Ovary (tissue), 9 donors: ENCODE measurements around the gene BBS1. TPM values are rescaled to one million over a fixed set of nuclear protein-coding genes. Genes with fewer than 3 reads are reported as not detected.

Experiments
- DNase-seq, 5 donors: peaks; one replicate each; pipeline ENCODE4 v3.0.0-alpha.2; 2019 to 2020
- H3K27ac ChIP-seq, 2 donors: fragments of 200-600 bp; one replicate each; pipeline versions ENCODE4 v1.5.1 to v1.8.0; 2019 to 2022
- H3K27me3 ChIP-seq: fragments of 200-600 bp; one replicate; pipeline ENCODE4 v1.8.0; 2022
- H3K36me3 ChIP-seq: fragments of 200-600 bp; sonication (generic); one replicate; pipeline ENCODE4 v1.5.1; 2019
- H3K4me1 ChIP-seq: one replicate; pipeline ENCODE4 v1.8.1; 2013; ENCODE audit warnings: mild to moderate bottlenecking, moderate library complexity; ENCODE audit not compliant: insufficient read depth
- H3K4me3 ChIP-seq: fragments of 200-600 bp; sonication (generic); one replicate; pipeline ENCODE4 v1.5.1; 2017
- H3K9me3 ChIP-seq, 2 donors: fragments of 200-600 bp in 1 of 2; sonication (generic) in 1 of 2; one replicate each; pipeline versions ENCODE4 v1.5.1 to v1.8.1; 2013 to 2019; ENCODE audit warnings: mild to moderate bottlenecking in 1 of 2, moderate library complexity in 1 of 2
- EP300 ChIP-seq: sonication (generic); formaldehyde crosslinking; IDR thresholded peaks from one replicate; pipeline ENCODE4 v1.6.1; 2017; ENCODE audit warnings: antibody characterized with exemption
- POLR2A ChIP-seq: fragments of 450-650 bp; IDR thresholded peaks from one replicate; pipeline ENCODE4 v1.6.1; 2017; ENCODE audit warnings: antibody characterized with exemption, mild to moderate bottlenecking, moderate library complexity
- WGBS, 3 donors: extraction: QIAGEN DNeasy Blood & Tissue Kit in 1 of 3; methylation state at CpG; one replicate each; pipeline versions ENCODE4 v1.1.5 to v1.1.7; 2013 to 2017; 5-methylcytosine and 5-hydroxymethylcytosine counted together
- intact Hi-C, 4 donors: fragments of 100-400 bp; cut with DNase I; formaldehyde crosslinking; loops; one replicate each; pipeline versions ENCODE4 v1.11.0 to v1.15.1; 2022 to 2023
- polyA plus RNA-seq, 2 donors: library from polyadenylated mRNA; stranded (reverse); fragments of 200-250 nt in 1 of 2; fragments of 350-450 nt in 1 of 2; fragmentation: Illumina TruSeq in 1 of 2; extraction: RNeasy Lipid Tissue Mini Kit (QIAGEN cat#74804) in 1 of 2; gene quantifications; one replicate each; pipeline ENCODE4 v1.2.3, GENCODE V29; 2013 to 2014
- total RNA-seq, 7 donors: library from RNA; depleted of rRNA in 2 of 7; stranded (reverse); fragments of >200 nt in 2 of 7; fragmentation: NEBNext Ultra II Directional in 3 of 7; extraction: Animal tissue kit (Norgen Biotek cat#: 25700) in 3 of 7; gene quantifications; one replicate each; pipeline versions ENCODE4 v1.1.0 to v1.2.4, GENCODE V29; 2016 to 2023
- TF ChIP-seq, protein P1 (sequence below), 3 donors: fragments of 450-650 bp in 2 of 3; fragments of 200-600 bp in 1 of 3; IDR thresholded peaks; one replicate each; pipeline versions ENCODE4 v1.5.1 to v1.8.0; 2016 to 2022; ENCODE audit warnings: antibody characterized with exemption in 3 of 3, mild to moderate bottlenecking in 1 of 3
- donor health status: DM: no; HTN: no; CAD: no; lungs with moderate emphysema.
- donor health status: DM: no; HTN: no; CAD: no.
- donor health status: Bipolar disorder and iron deficiency.
- donor health status: DM: yes; HTN: yes; CAD: no.
- donor health status: DM: no; HTN: no; CAD: no.
- donor health status: DM: yes; HTN: yes; CAD: no.

Gene BBS1
- total and polyA plus RNA-seq, 9 donors, result 33.8 to 78.3 (median 67.2) TPM

- H3K27me3 ChIP-seq, result no peaks in the 10 kb centered on the region
- intact Hi-C loops, result no loop called here
- WGBS, 3 donors, result 0 to 88% (median 86%) methylated on average over 1 of the region's 1 CpG
- H3K4me1 ChIP-seq, result no peaks in the 10 kb centered on the region
- no peak for DNase-seq
- H3K9me3 ChIP-seq, result no peaks in the 10 kb centered on the region
- TF ChIP-seq POLR2A, result no peak
- no peak for TF ChIP-seq EP300
- TF ChIP-seq, protein P1, sequence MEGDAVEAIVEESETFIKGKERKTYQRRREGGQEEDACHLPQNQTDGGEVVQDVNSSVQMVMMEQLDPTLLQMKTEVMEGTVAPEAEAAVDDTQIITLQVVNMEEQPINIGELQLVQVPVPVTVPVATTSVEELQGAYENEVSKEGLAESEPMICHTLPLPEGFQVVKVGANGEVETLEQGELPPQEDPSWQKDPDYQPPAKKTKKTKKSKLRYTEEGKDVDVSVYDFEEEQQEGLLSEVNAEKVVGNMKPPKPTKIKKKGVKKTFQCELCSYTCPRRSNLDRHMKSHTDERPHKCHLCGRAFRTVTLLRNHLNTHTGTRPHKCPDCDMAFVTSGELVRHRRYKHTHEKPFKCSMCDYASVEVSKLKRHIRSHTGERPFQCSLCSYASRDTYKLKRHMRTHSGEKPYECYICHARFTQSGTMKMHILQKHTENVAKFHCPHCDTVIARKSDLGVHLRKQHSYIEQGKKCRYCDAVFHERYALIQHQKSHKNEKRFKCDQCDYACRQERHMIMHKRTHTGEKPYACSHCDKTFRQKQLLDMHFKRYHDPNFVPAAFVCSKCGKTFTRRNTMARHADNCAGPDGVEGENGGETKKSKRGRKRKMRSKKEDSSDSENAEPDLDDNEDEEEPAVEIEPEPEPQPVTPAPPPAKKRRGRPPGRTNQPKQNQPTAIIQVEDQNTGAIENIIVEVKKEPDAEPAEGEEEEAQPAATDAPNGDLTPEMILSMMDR (IDR thresholded peaks at IDR 0.05), result no peak
- no peak overlapping the region for H3K4me3 ChIP-seq
- no peak overlapping the region for H3K27ac ChIP-seq
- no peaks in the 10 kb centered on the region for H3K36me3 ChIP-seq
Observed at GRCh38 chr11:66505276-66505816, 5.1 kb upstream of the BBS1 start.

GRCh38 chr11:66509131-66509561, 1.3 kb upstream of the BBS1 start:
- Histone ChIP-seq H3K9me3 (no peaks in the 10 kb centered on the region), H3K4me3 (no peak overlapping the region), H3K36me3 (no peaks in the 10 kb centered on the region), H3K27me3 (no peaks in the 10 kb centered on the region), H3K4me1 (peaks cover 2% of the 10 kb centered on the region), H3K27ac (no peak overlapping the region)
- DNase-seq, result no peak
- TF ChIP-seq, protein P1 (IDR thresholded peaks at IDR 0.05), result no peak
- TF ChIP-seq EP300, result no peak
- TF ChIP-seq POLR2A, result no peak
- intact Hi-C loops, result no loop called here
- whole genome bisulfite sequencing, 3 donors, result 58 to 71% (median 64%) methylated on average over 7 of the region's 7 CpGs

DNA sequence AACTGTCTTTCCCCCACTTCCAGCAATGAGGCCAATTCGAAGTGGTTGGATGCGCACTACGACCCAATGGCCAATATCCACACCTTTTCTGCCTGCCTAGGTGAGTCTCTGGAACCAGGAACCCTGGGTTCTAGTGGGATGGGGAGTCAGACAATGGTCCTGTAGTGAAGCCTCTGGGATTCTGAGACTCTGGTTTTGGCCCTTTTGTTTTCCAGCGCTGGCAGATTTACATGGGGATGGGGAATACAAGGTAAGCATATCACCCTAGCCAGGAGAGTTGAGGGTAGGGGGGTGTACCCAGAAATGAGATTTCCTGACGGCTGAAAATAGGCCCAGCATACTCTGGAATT, 530 bp downstream of the BBS1 start:
- intact Hi-C loops, result no loop called here
- no peak for TF ChIP-seq EP300
- TF ChIP-seq POLR2A, result no peak
- TF ChIP-seq, protein P1 (IDR thresholded peaks at IDR 0.05), result no peak
- H3K27ac ChIP-seq, result peak overlapping the region in 1 of 2 donors; percentile 43
- H3K27me3 ChIP-seq, result no peaks in the 10 kb centered on the region
- 2 to 3% (median 2%) methylated on average over 5 of the region's 5 CpGs for WGBS, 3 donors
- H3K9me3 ChIP-seq, result no peaks in the 10 kb centered on the region
- H3K4me1 ChIP-seq, result peaks cover 2% of the 10 kb centered on the region
- H3K36me3 ChIP-seq, result no peaks in the 10 kb centered on the region
- peak overlapping the region; percentile 94 for H3K4me3 ChIP-seq
- DNase-seq, result no peak

DNA sequence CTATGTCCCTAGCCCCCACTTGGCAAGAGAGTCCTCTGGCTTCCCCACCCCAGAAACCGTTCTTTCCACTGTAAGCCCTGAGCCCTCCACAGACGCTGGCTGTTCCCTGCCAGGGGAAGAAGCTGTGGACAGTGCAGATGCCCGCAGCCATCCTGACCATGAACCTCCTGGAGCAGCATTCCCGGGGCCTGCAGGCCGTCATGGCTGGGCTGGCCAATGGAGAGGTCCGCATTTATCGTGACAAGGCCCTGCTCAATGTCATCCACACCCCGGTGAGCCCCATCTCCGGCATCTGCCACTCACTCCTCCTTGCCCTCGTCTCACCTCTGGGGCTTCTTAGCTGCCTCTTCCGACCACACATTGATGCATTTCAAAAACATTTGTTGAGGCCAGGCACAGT, 13.2 kb downstream of the BBS1 start:
- no peak for TF ChIP-seq EP300
- TF ChIP-seq, protein P1 (IDR thresholded peaks at IDR 0.05), result no peak
- no peak for TF ChIP-seq POLR2A
- Histone ChIP-seq H3K4me1 (no peaks in the 10 kb centered on the region), H3K27me3 (no peaks in the 10 kb centered on the region), H3K27ac (no peak overlapping the region), H3K36me3 (no peaks in the 10 kb centered on the region), H3K4me3 (no peak overlapping the region), H3K9me3 (no peaks in the 10 kb centered on the region)
- intact Hi-C loops, result no loop called here
- DNase-seq, result no peak
- WGBS, 3 donors, result 83 to 91% (median 86%) methylated on average over 11 of the region's 11 CpGs
